ENCODE data around the gene HMG20A. TPM values are rescaled to one million over a fixed set of nuclear protein-coding genes. Genes with fewer than 3 reads are reported as not detected.

The HMG20A gene
- total and polyA plus RNA-seq, 2 of the 13 experiments (the other 11 are each of a cell fraction or from before 2014, with no cell fraction given), result 28.0 to 35.2 TPM

DNA sequence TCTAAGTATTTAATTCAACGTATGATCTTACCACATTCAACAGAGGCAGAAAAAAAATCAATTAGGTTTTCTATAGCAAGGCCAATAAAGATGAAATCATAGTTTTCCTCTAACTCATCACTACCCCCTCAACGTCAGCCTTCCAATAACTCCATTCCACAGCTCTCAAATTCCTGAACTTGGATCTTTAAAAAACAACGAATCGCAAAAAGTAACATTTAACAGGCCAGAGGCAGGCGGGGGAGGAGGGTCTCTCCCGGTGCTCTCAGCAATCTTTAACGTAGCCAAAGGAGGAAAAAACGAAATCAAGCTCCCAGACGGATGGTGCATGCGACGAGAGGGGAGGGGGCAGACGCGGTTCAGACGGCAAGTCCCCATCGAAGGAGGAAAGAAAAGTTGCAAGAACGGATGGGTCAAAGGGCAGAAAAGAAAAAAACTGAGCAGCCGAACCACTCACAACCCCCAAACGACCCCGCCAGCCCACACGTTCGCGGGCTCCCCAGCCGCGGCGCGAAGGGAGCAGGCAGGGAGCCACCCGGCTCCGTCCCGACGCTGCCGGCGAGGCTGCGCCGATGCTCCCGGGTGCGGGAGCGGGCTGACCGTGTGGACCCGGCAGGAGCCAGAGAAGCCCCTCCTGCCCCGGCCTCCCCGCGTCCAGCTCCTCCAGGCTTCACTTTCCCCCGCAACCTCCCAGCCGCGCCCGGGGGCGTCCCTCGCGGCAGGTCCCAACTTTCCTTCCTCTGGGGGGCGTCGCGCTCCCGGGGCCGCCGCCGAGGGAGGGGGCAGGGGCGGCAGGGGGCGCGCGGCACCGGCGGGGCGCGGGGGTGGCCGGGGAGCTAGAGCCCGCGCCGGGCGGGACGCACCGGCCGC is 1.5 kb upstream of the HMG20A start (continued):
- TF ChIP-seq, protein P1, sequence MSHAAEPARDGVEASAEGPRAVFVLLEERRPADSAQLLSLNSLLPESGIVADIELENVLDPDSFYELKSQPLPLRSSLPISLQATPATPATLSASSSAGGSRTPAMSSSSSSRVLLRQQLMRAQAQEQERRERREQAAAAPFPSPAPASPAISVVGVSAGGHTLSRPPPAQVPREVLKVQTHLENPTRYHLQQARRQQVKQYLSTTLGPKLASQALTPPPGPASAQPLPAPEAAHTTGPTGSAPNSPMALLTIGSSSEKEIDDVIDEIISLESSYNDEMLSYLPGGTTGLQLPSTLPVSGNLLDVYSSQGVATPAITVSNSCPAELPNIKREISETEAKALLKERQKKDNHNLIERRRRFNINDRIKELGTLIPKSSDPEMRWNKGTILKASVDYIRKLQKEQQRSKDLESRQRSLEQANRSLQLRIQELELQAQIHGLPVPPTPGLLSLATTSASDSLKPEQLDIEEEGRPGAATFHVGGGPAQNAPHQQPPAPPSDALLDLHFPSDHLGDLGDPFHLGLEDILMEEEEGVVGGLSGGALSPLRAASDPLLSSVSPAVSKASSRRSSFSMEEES (CRISPR knock-in tag; IDR thresholded peaks at IDR 0.05), result 0 out of 2 replicates have a peak, but pooled peaks have one; percentile 6
- peak; percentile 51 for TF ChIP-seq ZNF687 (CRISPR knock-in tag; IDR thresholded peaks at IDR 0.05)
- 0 out of 2 replicates have a peak, but pooled peaks have one; percentile 37 for TF ChIP-seq SAP130 (CRISPR knock-in tag; IDR thresholded peaks at IDR 0.05; ENCODE audit: low read depth)
- no peak for TF ChIP-seq NR2F2 (IDR thresholded peaks at IDR 0.05; ENCODE audit: borderline replicate concordance, low read depth)
- peak; percentile 38 for TF ChIP-seq SRSF1 (optimal IDR thresholded peaks at IDR 0.05; ENCODE audit: low read depth, low read length)

Measured in HepG2 (cell line).